ENCODE data around the gene EP400. TPM values are rescaled to one million over a fixed set of nuclear protein-coding genes. Genes with fewer than 3 reads are reported as not detected.
"Not testable (repeated sequence)": the region's sequence is repeated elsewhere in the genome, so short reads cannot be mapped to it uniquely, and the experiment has no call there.

EP400 gene
- total RNA-seq, 4 donors from 2014 or later, result 12.6 to 28.0 (median 22.8) TPM

- Histone ChIP-seq H3K36me3 (peaks cover 0 to 100% of the 10 kb centered on the region in 2 donors), H3K27ac (no peak overlapping the region), H3K27me3 (no peaks in the 10 kb centered on the region), H3K4me3 (no peak overlapping the region), H3K4me1 (no peaks in the 10 kb centered on the region), H3K9me3 (no peaks in the 10 kb centered on the region)
- TF ChIP-seq CTCF (IDR thresholded peaks at IDR 0.05) (no peak), POLR2A (IDR thresholded peaks at IDR 0.05) (no peak), POLR2AphosphoS5 (IDR thresholded peaks at IDR 0.05) (no peak), EP300 (IDR thresholded peaks at IDR 0.05) (no peak)
- no peak for ATAC-seq
- WGBS, 2 donors (ENCODE audit: low coverage in 1 of 2), result 90 to 100% methylated on average over 1 to 2 of the region's 2 CpGs
Observed at GRCh38 chr12:132049442-132049841, 99.7 kb downstream of the EP400 start.

- Histone ChIP-seq H3K36me3 (peaks cover 0 to 100% of the 10 kb centered on the region in 2 donors), H3K4me1 (no peaks in the 10 kb centered on the region), H3K4me3 (no peak overlapping the region), H3K27ac (no peak overlapping the region), H3K27me3 (no peaks in the 10 kb centered on the region), H3K9me3 (no peaks in the 10 kb centered on the region)
- no peak for TF ChIP-seq CTCF (IDR thresholded peaks at IDR 0.05)
- TF ChIP-seq EP300 (IDR thresholded peaks at IDR 0.05), result no peak
- no peak for TF ChIP-seq POLR2A (IDR thresholded peaks at IDR 0.05)
- TF ChIP-seq POLR2AphosphoS5 (IDR thresholded peaks at IDR 0.05), result no peak
- WGBS, 2 donors (ENCODE audit: low coverage in 1 of 2), result 87 to 97% methylated on average over 6 to 8 of the region's 14 CpGs
- no peak for ATAC-seq
Observed at GRCh38 chr12:132049876-132050275, 100.1 kb downstream of the EP400 start.

GRCh38 chr12:132051718-132052117, 102.0 kb downstream of the EP400 start:
- TF ChIP-seq CTCF (IDR thresholded peaks at IDR 0.05), result peak in 1 of 4 experiments; percentile 13
- not testable (repeated sequence) for H3K27me3 ChIP-seq, H3K4me1 ChIP-seq, ATAC-seq, H3K4me3 ChIP-seq, H3K27ac ChIP-seq, H3K9me3 ChIP-seq
- peaks cover 0 to 100% of the 10 kb centered on the region in 2 donors for H3K36me3 ChIP-seq
- WGBS, 2 donors (ENCODE audit: low coverage in 1 of 2), result 83 to 93% methylated on average over 2 to 13 of the region's 13 CpGs

GRCh38 chr12:132052196-132052932, 102.6 kb downstream of the EP400 start:
- WGBS, 2 donors (ENCODE audit: low coverage in 1 of 2), result 93 to 95% methylated on average over 10 to 17 of the region's 32 CpGs
- no peaks in the 10 kb centered on the region for H3K4me1 ChIP-seq
- H3K36me3 ChIP-seq, result peaks cover 0 to 100% of the 10 kb centered on the region in 2 donors
- no peak for ATAC-seq
- no peak overlapping the region for H3K27ac ChIP-seq
- no peak overlapping the region for H3K4me3 ChIP-seq
- H3K9me3 ChIP-seq, result no peaks in the 10 kb centered on the region
- TF ChIP-seq POLR2AphosphoS5 (IDR thresholded peaks at IDR 0.05) (no peak), POLR2A (IDR thresholded peaks at IDR 0.05) (no peak), CTCF (IDR thresholded peaks at IDR 0.05) (no peak), EP300 (IDR thresholded peaks at IDR 0.05) (no peak)
- no peaks in the 10 kb centered on the region for H3K27me3 ChIP-seq

Measured in gastroesophageal sphincter (tissue), 4 donors.